K562 (cell line): ENCODE results near the gene TAMALIN. TPM values are rescaled to one million over a fixed set of nuclear protein-coding genes. Genes with fewer than 3 reads are reported as not detected.

ENCODE experiments used
- ILK ChIP-seq: fragments of 450-650 bp; IDR thresholded peaks from 2 replicates; pipeline ENCODE4 v1.6.1; 2016; ENCODE audit warnings: missing genetic modification characterization, low read depth, mild to moderate bottlenecking, missing compliant biosample characterization, moderate library complexity, borderline replicate concordance
- PHF20 ChIP-seq: fragments of 450-650 bp; IDR thresholded peaks from 2 replicates; pipeline ENCODE4 v1.6.1; 2018; ENCODE audit not compliant: partially characterized antibody
- PTTG1 ChIP-seq: fragments of 450-650 bp; IDR thresholded peaks from 2 replicates; pipeline ENCODE4 v1.6.1; 2016; ENCODE audit warnings: low read depth, mild to moderate bottlenecking, missing genetic modification characterization, missing compliant biosample characterization
- SRSF9 ChIP-seq: fragments of 200-400 bp; formaldehyde crosslinking; IDR thresholded peaks from 2 replicates; pipeline ENCODE4 v1.6.1; 2017; ENCODE audit warnings: low read depth, low read length, borderline replicate concordance
- TFAM ChIP-seq: fragments of 250-450 bp; sonication (Bioruptor Pico); conservative IDR thresholded peaks from 2 replicates; pipeline ENCODE4 v1.5.0; 2021; ENCODE audit warnings: mild to moderate bottlenecking, moderate library complexity
- ZFX ChIP-seq: sonication (generic); formaldehyde crosslinking; IDR thresholded peaks from 2 replicates; pipeline ENCODE4 v1.8.0; 2022; ENCODE audit warnings: mild to moderate bottlenecking, missing genetic modification reagents, moderate library complexity
- polyA plus RNA-seq, 8 experiments: library from polyadenylated mRNA; depleted of rRNA in 4 of 8; stranded (reverse) in 5 of 8; unstranded in 3 of 8; fragments of >200 nt; fragmentation: Nextera tagmentation in 2 of 8; fragmentation: Illumina TruSeq in 1 of 8; extraction: Ambion mirVana in 2 of 8; extraction: Trizol in 1 of 8; gene quantifications; 2 replicates each; pipeline versions ENCODE4 v1.2.1 to v1.2.3, GENCODE V29; 2011 to 2014; ENCODE audit warnings: inconsistent platforms in 1 of 8, missing spikeins in 1 of 8
- total RNA-seq, 7 experiments: library from RNA; depleted of rRNA in 6 of 7; stranded (reverse); fragments of >200 nt in 6 of 7; fragmentation: Illumina TruSeq in 2 of 7; extraction: Trizol in 2 of 7; gene quantifications; 2 replicates each; pipeline versions ENCODE4 v1.2.1 to v1.2.3, GENCODE V29; 2011 to 2021; ENCODE audit warnings: low replicate concordance in 1 of 7
- TF ChIP-seq, protein P1 (sequence below), 2 experiments: fragments of 450-650 bp; formaldehyde crosslinking in 1 of 2; IDR thresholded peaks; 2 replicates each; pipeline versions ENCODE4 v1.4.0 to v1.6.1; 2014 to 2020; ENCODE audit warnings: mild to moderate bottlenecking in 2 of 2, borderline replicate concordance in 1 of 2, low read depth in 1 of 2
- TF ChIP-seq, protein P2 (sequence below): IDR thresholded peaks from 2 replicates; pipeline ENCODE4 v1.6.1; 2011; ENCODE audit warnings: borderline replicate concordance, low read depth, mild to moderate bottlenecking, moderate library complexity, low read length; ENCODE audit not compliant: insufficient read depth, poor library complexity, severe bottlenecking
- TF ChIP-seq, protein P3 (sequence below): fragments of 450-650 bp; IDR thresholded peaks from 2 replicates; pipeline ENCODE4 v1.6.1; 2016; ENCODE audit warnings: mild to moderate bottlenecking

Gene TAMALIN
- total and polyA plus RNA-seq, 9 of the 15 experiments (the other 6 are each of a cell fraction or from before 2014, with no cell fraction given) = 0.74 to 2.2 (median 1.5) TPM; not detected in 2

DNA sequence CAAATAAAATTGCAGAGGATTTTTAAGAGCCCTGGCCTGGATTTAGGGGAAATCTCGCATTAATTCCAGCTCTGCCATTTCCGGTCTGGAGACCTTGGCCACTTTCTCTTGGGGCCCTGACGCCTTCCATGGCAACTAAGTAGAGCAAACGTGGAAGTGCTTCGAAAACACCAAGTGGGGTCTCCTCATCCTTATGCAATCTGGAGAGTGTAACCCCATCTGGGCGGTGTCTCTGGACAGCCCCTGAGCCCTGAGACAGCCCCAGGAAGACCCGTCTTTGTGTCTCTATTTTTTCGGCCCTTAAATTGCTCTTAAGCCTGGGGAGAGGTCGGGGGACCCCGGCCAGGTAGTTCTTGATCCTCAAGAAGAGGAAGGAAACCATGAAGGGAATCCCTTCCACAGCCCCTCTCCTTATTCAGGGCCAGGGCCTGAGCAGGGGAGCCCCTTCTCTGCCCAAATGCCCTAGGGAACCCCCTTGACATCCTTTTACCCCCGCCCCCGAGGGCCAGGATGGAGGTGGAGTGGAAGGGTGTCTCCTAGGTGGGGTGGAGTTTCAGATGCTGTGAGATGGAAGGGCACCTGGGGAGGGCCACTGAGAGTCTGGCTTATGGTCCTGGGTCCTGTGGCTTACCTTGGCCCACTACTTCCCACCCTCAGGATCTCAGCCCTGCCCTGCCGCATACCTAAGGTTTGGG lies 26.8 kb downstream of the TAMALIN start (continued):
- TF ChIP-seq, protein P1, sequence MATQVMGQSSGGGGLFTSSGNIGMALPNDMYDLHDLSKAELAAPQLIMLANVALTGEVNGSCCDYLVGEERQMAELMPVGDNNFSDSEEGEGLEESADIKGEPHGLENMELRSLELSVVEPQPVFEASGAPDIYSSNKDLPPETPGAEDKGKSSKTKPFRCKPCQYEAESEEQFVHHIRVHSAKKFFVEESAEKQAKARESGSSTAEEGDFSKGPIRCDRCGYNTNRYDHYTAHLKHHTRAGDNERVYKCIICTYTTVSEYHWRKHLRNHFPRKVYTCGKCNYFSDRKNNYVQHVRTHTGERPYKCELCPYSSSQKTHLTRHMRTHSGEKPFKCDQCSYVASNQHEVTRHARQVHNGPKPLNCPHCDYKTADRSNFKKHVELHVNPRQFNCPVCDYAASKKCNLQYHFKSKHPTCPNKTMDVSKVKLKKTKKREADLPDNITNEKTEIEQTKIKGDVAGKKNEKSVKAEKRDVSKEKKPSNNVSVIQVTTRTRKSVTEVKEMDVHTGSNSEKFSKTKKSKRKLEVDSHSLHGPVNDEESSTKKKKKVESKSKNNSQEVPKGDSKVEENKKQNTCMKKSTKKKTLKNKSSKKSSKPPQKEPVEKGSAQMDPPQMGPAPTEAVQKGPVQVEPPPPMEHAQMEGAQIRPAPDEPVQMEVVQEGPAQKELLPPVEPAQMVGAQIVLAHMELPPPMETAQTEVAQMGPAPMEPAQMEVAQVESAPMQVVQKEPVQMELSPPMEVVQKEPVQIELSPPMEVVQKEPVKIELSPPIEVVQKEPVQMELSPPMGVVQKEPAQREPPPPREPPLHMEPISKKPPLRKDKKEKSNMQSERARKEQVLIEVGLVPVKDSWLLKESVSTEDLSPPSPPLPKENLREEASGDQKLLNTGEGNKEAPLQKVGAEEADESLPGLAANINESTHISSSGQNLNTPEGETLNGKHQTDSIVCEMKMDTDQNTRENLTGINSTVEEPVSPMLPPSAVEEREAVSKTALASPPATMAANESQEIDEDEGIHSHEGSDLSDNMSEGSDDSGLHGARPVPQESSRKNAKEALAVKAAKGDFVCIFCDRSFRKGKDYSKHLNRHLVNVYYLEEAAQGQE (IDR thresholded peaks at IDR 0.05; ENCODE audit: borderline replicate concordance) = no peak
- TF ChIP-seq, protein P1 (CRISPR knock-in tag; IDR thresholded peaks at IDR 0.05; ENCODE audit: low read depth) = no peak
- peak; percentile 0 for TF ChIP-seq PHF20
- TF ChIP-seq PTTG1 (tag) = no peak
- TF ChIP-seq ILK (tag) = no peak
- no peak for TF ChIP-seq SRSF9
- TF ChIP-seq, protein P2, sequence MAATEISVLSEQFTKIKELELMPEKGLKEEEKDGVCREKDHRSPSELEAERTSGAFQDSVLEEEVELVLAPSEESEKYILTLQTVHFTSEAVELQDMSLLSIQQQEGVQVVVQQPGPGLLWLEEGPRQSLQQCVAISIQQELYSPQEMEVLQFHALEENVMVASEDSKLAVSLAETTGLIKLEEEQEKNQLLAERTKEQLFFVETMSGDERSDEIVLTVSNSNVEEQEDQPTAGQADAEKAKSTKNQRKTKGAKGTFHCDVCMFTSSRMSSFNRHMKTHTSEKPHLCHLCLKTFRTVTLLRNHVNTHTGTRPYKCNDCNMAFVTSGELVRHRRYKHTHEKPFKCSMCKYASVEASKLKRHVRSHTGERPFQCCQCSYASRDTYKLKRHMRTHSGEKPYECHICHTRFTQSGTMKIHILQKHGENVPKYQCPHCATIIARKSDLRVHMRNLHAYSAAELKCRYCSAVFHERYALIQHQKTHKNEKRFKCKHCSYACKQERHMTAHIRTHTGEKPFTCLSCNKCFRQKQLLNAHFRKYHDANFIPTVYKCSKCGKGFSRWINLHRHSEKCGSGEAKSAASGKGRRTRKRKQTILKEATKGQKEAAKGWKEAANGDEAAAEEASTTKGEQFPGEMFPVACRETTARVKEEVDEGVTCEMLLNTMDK = no peak
- TF ChIP-seq, protein P3, sequence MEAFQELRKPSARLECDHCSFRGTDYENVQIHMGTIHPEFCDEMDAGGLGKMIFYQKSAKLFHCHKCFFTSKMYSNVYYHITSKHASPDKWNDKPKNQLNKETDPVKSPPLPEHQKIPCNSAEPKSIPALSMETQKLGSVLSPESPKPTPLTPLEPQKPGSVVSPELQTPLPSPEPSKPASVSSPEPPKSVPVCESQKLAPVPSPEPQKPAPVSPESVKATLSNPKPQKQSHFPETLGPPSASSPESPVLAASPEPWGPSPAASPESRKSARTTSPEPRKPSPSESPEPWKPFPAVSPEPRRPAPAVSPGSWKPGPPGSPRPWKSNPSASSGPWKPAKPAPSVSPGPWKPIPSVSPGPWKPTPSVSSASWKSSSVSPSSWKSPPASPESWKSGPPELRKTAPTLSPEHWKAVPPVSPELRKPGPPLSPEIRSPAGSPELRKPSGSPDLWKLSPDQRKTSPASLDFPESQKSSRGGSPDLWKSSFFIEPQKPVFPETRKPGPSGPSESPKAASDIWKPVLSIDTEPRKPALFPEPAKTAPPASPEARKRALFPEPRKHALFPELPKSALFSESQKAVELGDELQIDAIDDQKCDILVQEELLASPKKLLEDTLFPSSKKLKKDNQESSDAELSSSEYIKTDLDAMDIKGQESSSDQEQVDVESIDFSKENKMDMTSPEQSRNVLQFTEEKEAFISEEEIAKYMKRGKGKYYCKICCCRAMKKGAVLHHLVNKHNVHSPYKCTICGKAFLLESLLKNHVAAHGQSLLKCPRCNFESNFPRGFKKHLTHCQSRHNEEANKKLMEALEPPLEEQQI = no peak
- TF ChIP-seq TFAM (CRISPR knock-in tag) = no peak
- TF ChIP-seq ZFX (CRISPR knock-in tag) = peak; percentile 51; the same call in 1 of the 2 replicates
